Naive thymus-derived CD4-positive, alpha-beta T cell (primary cell): Measurements from ENCODE around the gene WRAP73. TPM values are rescaled to one million over a fixed set of nuclear protein-coding genes. Genes with fewer than 3 reads are reported as not detected.

Experiments
- ATAC-seq: fragments of 150-1000 bp; cut with Tn5 transposase; 2 replicates; pipeline ENCODE4 v1.10.0; 2021; ENCODE audit warnings: mild to moderate bottlenecking, moderate library complexity
- CTCF ChIA-PET: fragments of 350-600 bp; sonication (Branson Sonifier 250); formaldehyde crosslinking; loops from one replicate; lab custom pipeline; 2021; ENCODE audit warnings: antibody characterized with exemption; lab: Charles Lee
- POLR2A ChIA-PET: fragments of 350-600 bp; sonication (Branson Sonifier 250); formaldehyde crosslinking; loops from one replicate; lab custom pipeline; 2021; ENCODE audit warnings: antibody characterized with exemption, inconsistent platforms; lab: Charles Lee
- DNase-seq, 9 donors: peaks; one replicate each; pipeline versions ENCODE4 v3.0.0 to v3.0.0-alpha.2; 2020 to 2022; ENCODE audit warnings: mixed read lengths in 1 of 9
- H3K27ac ChIP-seq: one replicate; pipeline ENCODE4 v1.7.0; 2013; ENCODE audit warnings: mild to moderate bottlenecking, low read depth, low read length, moderate library complexity
- H3K27me3 ChIP-seq, 2 donors: one replicate each; pipeline ENCODE4 v1.7.0; 2013; ENCODE audit warnings: low read length in 2 of 2, mild to moderate bottlenecking in 2 of 2, moderate library complexity in 2 of 2; ENCODE audit not compliant: control insufficient read depth in 2 of 2, insufficient read depth in 2 of 2
- H3K36me3 ChIP-seq, 3 experiments: 1 replicate in 2 of 3; 2 replicates in 1 of 3; pipeline ENCODE4 v1.7.0; 2013; ENCODE audit warnings: low read length in 3 of 3, mild to moderate bottlenecking in 3 of 3, moderate library complexity in 1 of 3; ENCODE audit not compliant: insufficient read depth in 3 of 3, control insufficient read depth in 2 of 3
- H3K4me1 ChIP-seq, 2 donors: one replicate each; pipeline ENCODE4 v1.7.0; 2013; ENCODE audit warnings: low read length in 2 of 2, mild to moderate bottlenecking in 2 of 2, moderate library complexity in 1 of 2; ENCODE audit not compliant: control insufficient read depth in 2 of 2, insufficient read depth in 2 of 2
- H3K4me3 ChIP-seq: 2 replicates; pipeline ENCODE4 v1.7.0; 2013; ENCODE audit warnings: mild to moderate bottlenecking, low read length
- H3K9me3 ChIP-seq, 3 experiments: 1 replicate in 2 of 3; 2 replicates in 1 of 3; pipeline ENCODE4 v1.7.0; 2013; ENCODE audit warnings: low read length in 3 of 3; ENCODE audit not compliant: control insufficient read depth in 2 of 3
- H3K27ac Mint-ChIP-seq, 9 donors: one replicate each; pipeline ENCODE4 v1.8.0; 2020 to 2022; ENCODE audit warnings: mixed read lengths in 9 of 9, mild to moderate bottlenecking in 8 of 9, moderate library complexity in 5 of 9, inconsistent platforms in 2 of 9
- H3K27me3 Mint-ChIP-seq, 5 donors: one replicate each; pipeline ENCODE4 v1.8.0; 2021 to 2022; ENCODE audit warnings: mixed read lengths in 5 of 5, mild to moderate bottlenecking in 1 of 5
- H3K36me3 Mint-ChIP-seq, 5 donors: one replicate each; pipeline ENCODE4 v1.8.0; 2020 to 2022; ENCODE audit warnings: mixed read lengths in 5 of 5, mild to moderate bottlenecking in 3 of 5, inconsistent platforms in 1 of 5
- H3K4me1 Mint-ChIP-seq, 7 donors: one replicate each; pipeline ENCODE4 v1.8.0; 2020 to 2022; ENCODE audit warnings: mixed read lengths in 7 of 7, mild to moderate bottlenecking in 3 of 7, inconsistent platforms in 1 of 7
- H3K4me3 Mint-ChIP-seq, 10 donors: one replicate each; pipeline ENCODE4 v1.8.0; 2020 to 2022; ENCODE audit warnings: mild to moderate bottlenecking in 10 of 10, mixed read lengths in 10 of 10, moderate library complexity in 6 of 10, inconsistent platforms in 2 of 10
- H3K9me3 Mint-ChIP-seq, 11 donors: one replicate each; pipeline ENCODE4 v1.8.0; 2020 to 2022; ENCODE audit warnings: mixed read lengths in 11 of 11, mild to moderate bottlenecking in 4 of 11, inconsistent platforms in 1 of 11, moderate library complexity in 1 of 11
- intact Hi-C, 2 donors: fragments of 100-400 bp; cut with micrococcal nuclease; formaldehyde crosslinking; loops; one replicate each; pipeline ENCODE4 v1.15.1; 2023
- polyA plus RNA-seq, 2 donors: library from polyadenylated mRNA; unstranded; fragments of 300-500 nt; fragmentation: Illumina TruSeq; gene quantifications; one replicate each; pipeline ENCODE4 v1.2.3, GENCODE V29; 2021
- total RNA-seq, 6 experiments: library from RNA in 5 of 6; stranded (reverse) in 5 of 6; gene quantifications; 1 replicate in 5 of 6; 2 replicates in 1 of 6; pipeline ENCODE4 v1.2.3 and lab custom pipeline; 2021 to 2026

The WRAP73 gene
- total and polyA plus RNA-seq, 7 experiments from 2014 or later: 25.5 to 42.0 (median 36.3) TPM

- peak overlapping the region in 7 of 9 donors; percentile 75 to 91 (median 83) for H3K27ac Mint-ChIP-seq
- intact Hi-C loops: no loop called here
- peaks cover 0 to 2% (median 0%) of the 10 kb centered on the region in 5 donors for H3K27me3 Mint-ChIP-seq
- H3K27me3 ChIP-seq: no peaks in the 10 kb centered on the region
- CTCF ChIA-PET: interaction anchor here (0.8 kb wide), 1 partner anchor 17 kb away, joined by 3 read pairs; no protein-coding TSS in a partner anchor
- H3K4me3 ChIP-seq: peak overlapping the region; percentile 37
- no peaks in the 10 kb centered on the region for H3K36me3 Mint-ChIP-seq
- H3K4me1 ChIP-seq: peaks cover 7 to 29% of the 10 kb centered on the region in 2 donors
- DNase-seq (no peak), ATAC-seq (no peak)
- peaks cover 9 to 18% (median 14%) of the 10 kb centered on the region in 7 donors for H3K4me1 Mint-ChIP-seq
- H3K9me3 ChIP-seq: no peaks in the 10 kb centered on the region
- no peaks in the 10 kb centered on the region for H3K9me3 Mint-ChIP-seq
- POLR2A ChIA-PET: interaction anchor here (0.8 to 1.6 kb wide), 2 partner anchors 12 to 23 kb away, joined by 3 to 5 read pairs; no protein-coding TSS in a partner anchor
- H3K4me3 Mint-ChIP-seq: peak overlapping the region in 9 of 10 donors; percentile 72 to 94 (median 83)
- H3K27ac ChIP-seq: no peak overlapping the region
- no peaks in the 10 kb centered on the region for H3K36me3 ChIP-seq
Measured at GRCh38 chr1:3598051-3598491, 51.8 kb downstream of the WRAP73 start.

- peaks cover 0 to 2% (median 0%) of the 10 kb centered on the region in 5 donors for H3K27me3 Mint-ChIP-seq
- H3K36me3 Mint-ChIP-seq: no peaks in the 10 kb centered on the region
- Histone ChIP-seq H3K27ac (no peak overlapping the region), H3K4me3 (peak overlapping the region; percentile 37), H3K4me1 (peaks cover 7 to 29% of the 10 kb centered on the region in 2 donors), H3K27me3 (no peaks in the 10 kb centered on the region), H3K9me3 (no peaks in the 10 kb centered on the region), H3K36me3 (no peaks in the 10 kb centered on the region)
- peak overlapping the region; percentile 50 to 94 (median 82) for H3K4me3 Mint-ChIP-seq
- peaks cover 9 to 18% (median 14%) of the 10 kb centered on the region in 7 donors for H3K4me1 Mint-ChIP-seq
- intact Hi-C loops: no loop called here
- ChIA-PET CTCF (interaction anchor here (1.4 to 1.7 kb wide), 2 partner anchors 10 to 21 kb away, joined by 4 to 5 read pairs; no protein-coding TSS in a partner anchor), POLR2A (interaction anchor here (1.6 kb wide), 1 partner anchor 12 kb away, joined by 5 read pairs; no protein-coding TSS in a partner anchor)
- ATAC-seq (peak; percentile 51), DNase-seq (peak in 4 of 9 donors; percentile 24 to 41 (median 32))
- peak overlapping the region; percentile 29 to 94 (median 83) for H3K27ac Mint-ChIP-seq
- H3K9me3 Mint-ChIP-seq: no peaks in the 10 kb centered on the region
Measured at GRCh38 chr1:3597599-3597964, 52.3 kb downstream of the WRAP73 start.

- peak overlapping the region; percentile 34 for H3K27ac ChIP-seq
Measured at GRCh38 chr1:3596663-3597598, 53.0 kb downstream of the WRAP73 start.

GRCh38 chr1:3595949-3596348 lies 54.0 kb downstream of the WRAP73 start:
- ATAC-seq: no peak

More at GRCh38 chr1:3596663-3597598, 53.0 kb downstream of the WRAP73 start:
- H3K36me3 Mint-ChIP-seq: no peaks in the 10 kb centered on the region
- Histone ChIP-seq H3K4me1 (peaks cover 7 to 29% of the 10 kb centered on the region in 2 donors), H3K4me3 (no peak overlapping the region), H3K27me3 (no peaks in the 10 kb centered on the region), H3K36me3 (no peaks in the 10 kb centered on the region), H3K9me3 (no peaks in the 10 kb centered on the region)
- peaks cover 0 to 2% (median 0%) of the 10 kb centered on the region in 5 donors for H3K27me3 Mint-ChIP-seq
- H3K9me3 Mint-ChIP-seq: no peaks in the 10 kb centered on the region
- POLR2A ChIA-PET: interaction anchor here (1.6 kb wide), 1 partner anchor 13 kb away, joined by 5 read pairs; no protein-coding TSS in a partner anchor
- CTCF ChIA-PET: interaction anchor here (1.4 to 1.7 kb wide), 2 partner anchors 10 to 22 kb away, joined by 4 to 5 read pairs; no protein-coding TSS in a partner anchor
- H3K4me1 Mint-ChIP-seq: peaks cover 9 to 18% (median 14%) of the 10 kb centered on the region in 7 donors
- intact Hi-C loops: no loop called here
- peak overlapping the region; percentile 39 to 94 (median 82) for H3K4me3 Mint-ChIP-seq
- DNase-seq (no peak), ATAC-seq (no peak)
- H3K27ac Mint-ChIP-seq: peak overlapping the region; percentile 29 to 94 (median 83)

GRCh38 chr1:3594706-3595377 lies 55.1 kb downstream of the WRAP73 start:
- H3K36me3 ChIP-seq: no peaks in the 10 kb centered on the region
- DNase-seq (no peak), ATAC-seq (no peak)
- H3K4me3 Mint-ChIP-seq: no peak overlapping the region
- ChIA-PET CTCF (no interaction called here), POLR2A (no interaction called here)
- peaks cover 9 to 18% (median 14%) of the 10 kb centered on the region in 7 donors for H3K4me1 Mint-ChIP-seq
- H3K27me3 Mint-ChIP-seq: peaks cover 0 to 2% (median 0%) of the 10 kb centered on the region in 5 donors
- no peaks in the 10 kb centered on the region for H3K9me3 Mint-ChIP-seq
- H3K27me3 ChIP-seq: no peaks in the 10 kb centered on the region
- H3K4me1 ChIP-seq: peaks cover 7 to 29% of the 10 kb centered on the region in 2 donors
- intact Hi-C loops: no loop called here
- no peaks in the 10 kb centered on the region for H3K9me3 ChIP-seq
- no peaks in the 10 kb centered on the region for H3K36me3 Mint-ChIP-seq
- no peak overlapping the region for H3K27ac Mint-ChIP-seq
- no peak overlapping the region for H3K27ac ChIP-seq
- H3K4me3 ChIP-seq: no peak overlapping the region

More at GRCh38 chr1:3595949-3596348, 54.0 kb downstream of the WRAP73 start:
- no peaks in the 10 kb centered on the region for H3K36me3 Mint-ChIP-seq
- H3K27ac Mint-ChIP-seq: peak overlapping the region in 5 of 9 donors; percentile 21 to 72 (median 50)
- H3K27me3 ChIP-seq: no peaks in the 10 kb centered on the region
- H3K27ac ChIP-seq: no peak overlapping the region
- no peaks in the 10 kb centered on the region for H3K9me3 Mint-ChIP-seq
- no peak for DNase-seq
- intact Hi-C loops: no loop called here
- no peaks in the 10 kb centered on the region for H3K36me3 ChIP-seq
- no peak overlapping the region for H3K4me3 ChIP-seq
- CTCF ChIA-PET: interaction anchor here (1.4 to 1.7 kb wide), 2 partner anchors 9 to 23 kb away, joined by 4 to 5 read pairs; no protein-coding TSS in a partner anchor
- no peaks in the 10 kb centered on the region for H3K9me3 ChIP-seq
- H3K4me1 Mint-ChIP-seq: peaks cover 9 to 18% (median 14%) of the 10 kb centered on the region in 7 donors
- POLR2A ChIA-PET: no interaction called here
- peaks cover 7 to 29% of the 10 kb centered on the region in 2 donors for H3K4me1 ChIP-seq
- peak overlapping the region in 2 of 10 donors; percentile 38 to 44 for H3K4me3 Mint-ChIP-seq
- peaks cover 0 to 2% (median 0%) of the 10 kb centered on the region in 5 donors for H3K27me3 Mint-ChIP-seq

GRCh38 chr1:3593745-3594144 lies 56.2 kb downstream of the WRAP73 start:
- no peaks in the 10 kb centered on the region for H3K36me3 Mint-ChIP-seq
- peak overlapping the region in 3 of 9 donors; percentile 33 to 38 (median 36) for H3K27ac Mint-ChIP-seq
- H3K27me3 ChIP-seq: no peaks in the 10 kb centered on the region
- intact Hi-C loops: no loop called here
- H3K4me1 Mint-ChIP-seq: peaks cover 9 to 18% (median 14%) of the 10 kb centered on the region in 7 donors
- no peak overlapping the region for H3K4me3 Mint-ChIP-seq
- peaks cover 0 to 2% (median 0%) of the 10 kb centered on the region in 5 donors for H3K27me3 Mint-ChIP-seq
- no peak for DNase-seq
- H3K36me3 ChIP-seq: no peaks in the 10 kb centered on the region
- ChIA-PET CTCF (no interaction called here), POLR2A (no interaction called here)
- ATAC-seq: no peak
- H3K27ac ChIP-seq: no peak overlapping the region
- no peaks in the 10 kb centered on the region for H3K9me3 ChIP-seq
- no peak overlapping the region for H3K4me3 ChIP-seq
- no peaks in the 10 kb centered on the region for H3K9me3 Mint-ChIP-seq
- peaks cover 7 to 21% of the 10 kb centered on the region in 2 donors for H3K4me1 ChIP-seq
